Panc1 (cell line): ENCODE results near the gene CTSA. TPM values are rescaled to one million over a fixed set of nuclear protein-coding genes. Genes with fewer than 3 reads are reported as not detected.

Experiments
- ATAC-seq: fragments of 200-7000 bp; cut with Tn5 transposase; 2 replicates; pipeline ENCODE4 v1.9.1; 2020; ENCODE audit warnings: mild to moderate bottlenecking, moderate library complexity
- BruUV-seq: library from RNA; stranded (reverse); fragments of 400-500 nt; replicated peaks from 2 replicates; lab custom pipeline; 2021; lab: Mats Ljungman, UMichigan
- CTCF ChIA-PET: fragments of 300-600 bp; sonication (Branson Sonifier 250); formaldehyde crosslinking; loops from one replicate; lab custom pipeline; 2022; ENCODE audit warnings: antibody characterized with exemption; lab: Charles Lee
- POLR2A ChIA-PET: fragments of 300-600 bp; sonication (Branson Sonifier 250); formaldehyde crosslinking; loops from one replicate; lab custom pipeline; 2022; ENCODE audit warnings: antibody characterized with exemption; lab: Charles Lee
- DNase-seq: peaks from one replicate; pipeline ENCODE4 v3.0.0-alpha.2; 2010; ENCODE audit warnings: low read depth, low spot score
- H3K27ac ChIP-seq: 2 replicates; pipeline ENCODE4 v1.5.1; 2011; ENCODE audit warnings: mild to moderate bottlenecking, low read length, inconsistent platforms
- H3K27me3 ChIP-seq: fragments of 200-500 bp; sonication (Bioruptor generic); 2 replicates; pipeline ENCODE4 v1.6.0; 2014; ENCODE audit warnings: low read length, inconsistent platforms; ENCODE audit not compliant: control insufficient read depth, insufficient read depth
- H3K36me3 ChIP-seq: fragments of 200-500 bp; sonication (Bioruptor generic); 2 replicates; pipeline ENCODE4 v1.5.1; 2014; ENCODE audit warnings: inconsistent platforms, mild to moderate bottlenecking, low read length, moderate library complexity; ENCODE audit not compliant: control insufficient read depth, insufficient read depth
- H3K4me1 ChIP-seq: 2 replicates; pipeline ENCODE4 v1.5.1; 2011; ENCODE audit warnings: inconsistent platforms, mild to moderate bottlenecking, low read length, moderate library complexity; ENCODE audit not compliant: control insufficient read depth, insufficient read depth
- H3K4me3 ChIP-seq, 2 experiments: 2 replicates each; pipeline ENCODE4 v1.5.1; 2011 to 2012; ENCODE audit warnings: low read depth in 2 of 2, low read length in 2 of 2, mild to moderate bottlenecking in 2 of 2, inconsistent platforms in 1 of 2, moderate library complexity in 1 of 2
- H3K9me3 ChIP-seq: fragments of 200-500 bp; sonication (Bioruptor generic); 2 replicates; pipeline ENCODE4 v1.5.1; 2014; ENCODE audit warnings: low read depth, mild to moderate bottlenecking, inconsistent platforms, low read length, moderate library complexity; ENCODE audit not compliant: control insufficient read depth, insufficient read depth
- POLR2AphosphoS5 ChIP-seq: IDR thresholded peaks from 2 replicates; pipeline ENCODE4 v1.6.1; 2012; ENCODE audit warnings: mild to moderate bottlenecking, low read depth, low read length, moderate library complexity
- SIN3A ChIP-seq: IDR thresholded peaks from 2 replicates; pipeline ENCODE4 v1.6.1; 2012; ENCODE audit warnings: low read depth, mild to moderate bottlenecking, low read length, moderate library complexity, borderline replicate concordance; ENCODE audit not compliant: insufficient read depth
- TCF7L2 ChIP-seq: IDR thresholded peaks from 2 replicates; pipeline ENCODE4 v1.6.1; 2011; ENCODE audit warnings: mild to moderate bottlenecking, low read depth, low read length, inconsistent platforms
- in situ Hi-C: cut with HindIII; loops from 2 replicates; pipeline ENCODE4 v1.10.0; 2016; ENCODE audit warnings: low sequenced_read_pairs, low pct_unique_long_range_greater_than_20kb
- intact Hi-C: fragments of 100-400 bp; cut with micrococcal nuclease; formaldehyde crosslinking; loops from one replicate; pipeline ENCODE4 v1.10.0; 2022; ENCODE audit not compliant: unreplicated experiment
- total RNA-seq: library from RNA; stranded (reverse); gene quantifications from one replicate; pipeline ENCODE4 v1.2.1, GENCODE V29; 2021; ENCODE audit not compliant: unreplicated experiment
- TF ChIP-seq, protein P1 (sequence below), 2 experiments: IDR thresholded peaks; 2 replicates each; pipeline ENCODE4 v1.6.1; 2011 to 2012; ENCODE audit warnings: low read depth in 2 of 2, control low read depth in 1 of 2, low read length in 1 of 2, mild to moderate bottlenecking in 1 of 2, moderate library complexity in 1 of 2; ENCODE audit not compliant: insufficient read depth in 1 of 2
- TF ChIP-seq, protein P2 (sequence below): fragments of 450-650 bp; IDR thresholded peaks from 2 replicates; pipeline ENCODE4 v1.5.1; 2017; ENCODE audit warnings: mild to moderate bottlenecking

CTSA gene
- total RNA-seq, 1 experiment from 2014 or later, result 232 TPM

DNA sequence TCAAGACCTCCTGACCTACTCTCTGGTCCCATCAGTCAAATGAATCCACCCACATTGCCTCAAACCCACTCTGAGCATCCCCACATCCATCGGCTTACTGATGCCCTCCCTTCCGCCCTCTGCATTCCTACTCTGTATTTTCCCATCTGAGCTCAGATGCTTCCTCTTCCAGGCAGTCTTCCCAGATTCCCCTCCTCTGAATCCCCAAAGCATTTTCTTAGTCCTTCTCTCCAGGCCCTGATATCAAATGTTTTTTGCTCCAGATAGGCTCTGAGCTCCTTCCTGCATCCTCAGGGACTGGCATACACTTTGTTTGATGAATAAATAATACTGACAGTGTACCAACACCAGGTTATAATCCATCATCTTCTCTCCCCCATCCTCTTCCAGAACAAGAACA is 16.9 kb downstream of the CTSA start:
- no peak for DNase-seq

DNA sequence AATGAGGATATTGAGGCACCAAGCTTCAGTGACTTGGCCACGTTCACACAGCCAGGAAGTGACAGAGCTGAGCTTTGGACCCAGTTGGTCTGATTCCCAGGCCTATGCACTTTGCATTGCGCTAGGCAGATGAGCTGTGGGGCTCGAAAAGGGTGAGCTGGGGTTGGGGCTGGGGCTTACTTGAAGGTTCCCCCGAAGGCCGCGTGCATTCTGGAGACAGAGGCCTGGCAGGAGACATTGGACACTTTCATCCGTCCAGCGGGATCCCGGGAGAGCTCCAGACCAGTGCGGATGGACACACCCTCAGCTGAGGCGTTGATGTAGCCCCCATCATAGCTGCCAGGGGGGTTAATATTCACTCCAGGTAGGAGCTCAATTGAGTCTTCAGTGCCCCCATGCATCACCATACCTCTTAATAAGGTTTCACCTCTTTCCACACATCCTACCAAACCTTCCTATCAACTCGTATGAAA is 18.2 kb downstream of the CTSA start:
- H3K4me3 ChIP-seq, result no peak overlapping the region
- POLR2A ChIA-PET, result interaction anchor here (0.9 kb wide), 1 partner anchor 61 kb away, joined by 4 read pairs; no protein-coding TSS in a partner anchor
- H3K4me1 ChIP-seq, result peaks cover 18% of the 10 kb centered on the region
- BruUV-seq, result no TSS peak
- DNase-seq (no peak), ATAC-seq (no peak)
- intact Hi-C loops, result no loop called here
- in situ Hi-C loops, result no loop called here
- H3K36me3 ChIP-seq, result no peaks in the 10 kb centered on the region
- H3K9me3 ChIP-seq, result no peaks in the 10 kb centered on the region
- TF ChIP-seq, protein P1, sequence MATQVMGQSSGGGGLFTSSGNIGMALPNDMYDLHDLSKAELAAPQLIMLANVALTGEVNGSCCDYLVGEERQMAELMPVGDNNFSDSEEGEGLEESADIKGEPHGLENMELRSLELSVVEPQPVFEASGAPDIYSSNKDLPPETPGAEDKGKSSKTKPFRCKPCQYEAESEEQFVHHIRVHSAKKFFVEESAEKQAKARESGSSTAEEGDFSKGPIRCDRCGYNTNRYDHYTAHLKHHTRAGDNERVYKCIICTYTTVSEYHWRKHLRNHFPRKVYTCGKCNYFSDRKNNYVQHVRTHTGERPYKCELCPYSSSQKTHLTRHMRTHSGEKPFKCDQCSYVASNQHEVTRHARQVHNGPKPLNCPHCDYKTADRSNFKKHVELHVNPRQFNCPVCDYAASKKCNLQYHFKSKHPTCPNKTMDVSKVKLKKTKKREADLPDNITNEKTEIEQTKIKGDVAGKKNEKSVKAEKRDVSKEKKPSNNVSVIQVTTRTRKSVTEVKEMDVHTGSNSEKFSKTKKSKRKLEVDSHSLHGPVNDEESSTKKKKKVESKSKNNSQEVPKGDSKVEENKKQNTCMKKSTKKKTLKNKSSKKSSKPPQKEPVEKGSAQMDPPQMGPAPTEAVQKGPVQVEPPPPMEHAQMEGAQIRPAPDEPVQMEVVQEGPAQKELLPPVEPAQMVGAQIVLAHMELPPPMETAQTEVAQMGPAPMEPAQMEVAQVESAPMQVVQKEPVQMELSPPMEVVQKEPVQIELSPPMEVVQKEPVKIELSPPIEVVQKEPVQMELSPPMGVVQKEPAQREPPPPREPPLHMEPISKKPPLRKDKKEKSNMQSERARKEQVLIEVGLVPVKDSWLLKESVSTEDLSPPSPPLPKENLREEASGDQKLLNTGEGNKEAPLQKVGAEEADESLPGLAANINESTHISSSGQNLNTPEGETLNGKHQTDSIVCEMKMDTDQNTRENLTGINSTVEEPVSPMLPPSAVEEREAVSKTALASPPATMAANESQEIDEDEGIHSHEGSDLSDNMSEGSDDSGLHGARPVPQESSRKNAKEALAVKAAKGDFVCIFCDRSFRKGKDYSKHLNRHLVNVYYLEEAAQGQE (IDR thresholded peaks at IDR 0.05; ENCODE audit: insufficient read depth in 1 of 2, low read depth in 2 of 2, low read length in 1 of 2), result no peak
- TF ChIP-seq, protein P2, sequence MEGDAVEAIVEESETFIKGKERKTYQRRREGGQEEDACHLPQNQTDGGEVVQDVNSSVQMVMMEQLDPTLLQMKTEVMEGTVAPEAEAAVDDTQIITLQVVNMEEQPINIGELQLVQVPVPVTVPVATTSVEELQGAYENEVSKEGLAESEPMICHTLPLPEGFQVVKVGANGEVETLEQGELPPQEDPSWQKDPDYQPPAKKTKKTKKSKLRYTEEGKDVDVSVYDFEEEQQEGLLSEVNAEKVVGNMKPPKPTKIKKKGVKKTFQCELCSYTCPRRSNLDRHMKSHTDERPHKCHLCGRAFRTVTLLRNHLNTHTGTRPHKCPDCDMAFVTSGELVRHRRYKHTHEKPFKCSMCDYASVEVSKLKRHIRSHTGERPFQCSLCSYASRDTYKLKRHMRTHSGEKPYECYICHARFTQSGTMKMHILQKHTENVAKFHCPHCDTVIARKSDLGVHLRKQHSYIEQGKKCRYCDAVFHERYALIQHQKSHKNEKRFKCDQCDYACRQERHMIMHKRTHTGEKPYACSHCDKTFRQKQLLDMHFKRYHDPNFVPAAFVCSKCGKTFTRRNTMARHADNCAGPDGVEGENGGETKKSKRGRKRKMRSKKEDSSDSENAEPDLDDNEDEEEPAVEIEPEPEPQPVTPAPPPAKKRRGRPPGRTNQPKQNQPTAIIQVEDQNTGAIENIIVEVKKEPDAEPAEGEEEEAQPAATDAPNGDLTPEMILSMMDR, result no peak
- no peak for TF ChIP-seq TCF7L2
- TF ChIP-seq POLR2AphosphoS5, result no peak
- no peak for TF ChIP-seq SIN3A
- peak overlapping the region; percentile 29; the same call in 1 of the 2 replicates for H3K27ac ChIP-seq
- no peaks in the 10 kb centered on the region for H3K27me3 ChIP-seq
- CTCF ChIA-PET, result no interaction called here

More for the DNA sequence above, 16.9 kb downstream of the CTSA start:
- Histone ChIP-seq H3K4me3 (no peak overlapping the region), H3K36me3 (no peaks in the 10 kb centered on the region), H3K27ac (no peak overlapping the region), H3K9me3 (no peaks in the 10 kb centered on the region), H3K27me3 (no peaks in the 10 kb centered on the region), H3K4me1 (peaks cover 18% of the 10 kb centered on the region)
- BruUV-seq, result no TSS peak
- POLR2A ChIA-PET, result no interaction called here
- no peak for ATAC-seq
- in situ Hi-C loops (no loop called here), intact Hi-C loops (no loop called here)
- CTCF ChIA-PET, result no interaction called here
- TF ChIP-seq TCF7L2 (no peak), SIN3A (no peak), POLR2AphosphoS5 (no peak)
